PC-3 (cell line): Measurements from ENCODE around the gene MTCH1. TPM values are rescaled to one million over a fixed set of nuclear protein-coding genes. Genes with fewer than 3 reads are reported as not detected.

Experiments
- ATAC-seq: fragments of 200-7000 bp; cut with Tn5 transposase; 2 replicates; pipeline ENCODE4 v1.9.1; 2020; ENCODE audit warnings: mild to moderate bottlenecking, moderate library complexity
- BruUV-seq: library from RNA; stranded (reverse); fragments of 400-500 nt; replicated peaks from 2 replicates; lab custom pipeline; 2021; lab: Mats Ljungman, UMichigan
- CTCF ChIA-PET: fragments of 300-600 bp; sonication (Branson Sonifier 250); formaldehyde crosslinking; loops from one replicate; lab custom pipeline; 2022; ENCODE audit warnings: antibody characterized with exemption; lab: Charles Lee
- POLR2A ChIA-PET: fragments of 300-600 bp; sonication (Branson Sonifier 250); formaldehyde crosslinking; loops from one replicate; lab custom pipeline; 2022; ENCODE audit warnings: antibody characterized with exemption; ENCODE audit not compliant: unreplicated experiment; lab: Charles Lee
- DNase-seq: peaks from one replicate; pipeline ENCODE4 v3.0.0-alpha.2; 2015
- H2AFZ ChIP-seq: fragments of 300-600 bp; sonication (generic); 2 replicates; pipeline ENCODE4 v1.6.0; 2016; ENCODE audit warnings: antibody characterized with exemption, low read length
- H3F3A ChIP-seq: fragments of 300-600 bp; sonication (generic); one replicate; pipeline ENCODE4 v1.6.0; 2017; ENCODE audit warnings: antibody characterized with exemption, low read length, control low read depth, mild to moderate bottlenecking; ENCODE audit not compliant: unreplicated experiment
- H3K27ac ChIP-seq: fragments of 300-600 bp; sonication (generic); 2 replicates; pipeline ENCODE4 v1.5.1; 2016; ENCODE audit warnings: mild to moderate bottlenecking, low read length
- H3K27me3 ChIP-seq: fragments of 300-600 bp; sonication (generic); 2 replicates; pipeline ENCODE4 v1.6.1; 2016; ENCODE audit warnings: low read length, mixed read lengths
- H3K36me3 ChIP-seq: fragments of 300-600 bp; sonication (generic); 2 replicates; pipeline ENCODE4 v1.6.1; 2016; ENCODE audit warnings: low read depth, mixed run types, low read length, mixed read lengths
- H3K4me1 ChIP-seq: fragments of 300-600 bp; sonication (generic); 2 replicates; pipeline ENCODE4 v1.5.1; 2016; ENCODE audit warnings: low read length; ENCODE audit not compliant: insufficient read depth
- H3K4me2 ChIP-seq: fragments of 300-600 bp; sonication (generic); 2 replicates; pipeline ENCODE4 v1.6.0; 2016; ENCODE audit warnings: low read length
- H3K4me3 ChIP-seq: fragments of 300-600 bp; sonication (generic); 2 replicates; pipeline ENCODE4 v1.5.1; 2016; ENCODE audit warnings: mild to moderate bottlenecking, low read length, mixed read lengths
- H3K79me2 ChIP-seq: fragments of 300-600 bp; sonication (generic); 2 replicates; pipeline ENCODE4 v1.6.1; 2017; ENCODE audit warnings: low read length, mixed read lengths
- H3K9ac ChIP-seq: fragments of 300-600 bp; sonication (generic); 2 replicates; pipeline ENCODE4 v1.6.0; 2016; ENCODE audit warnings: mild to moderate bottlenecking, low read length
- H3K9me2 ChIP-seq: fragments of 300-600 bp; sonication (generic); replicated peaks from 2 replicates; pipeline ENCODE4 v1.6.1; 2016; ENCODE audit warnings: mixed run types, low read length, mixed read lengths
- H3K9me3 ChIP-seq: fragments of 300-600 bp; sonication (generic); 2 replicates; pipeline ENCODE4 v1.6.1; 2016; ENCODE audit warnings: low read length, mixed read lengths
- H4K20me1 ChIP-seq: fragments of 300-600 bp; sonication (generic); 2 replicates; pipeline ENCODE4 v1.6.1; 2016; ENCODE audit warnings: low read length, mixed read lengths
- CTCF ChIP-seq: fragments of 300-600 bp; sonication (generic); conservative IDR thresholded peaks from 2 replicates; pipeline ENCODE4 v1.5.1; 2017; ENCODE audit warnings: antibody characterized with exemption, low read depth, mild to moderate bottlenecking, low read length
- EZH2 ChIP-seq: fragments of 300-600 bp; sonication (generic); IDR thresholded peaks from one replicate; pipeline ENCODE4 v1.6.1; 2017; ENCODE audit warnings: antibody characterized with exemption, mild to moderate bottlenecking, low read length; ENCODE audit not compliant: unreplicated experiment
- EZH2phosphoT487 ChIP-seq: fragments of 300-600 bp; sonication (generic); IDR thresholded peaks from 2 replicates; pipeline ENCODE4 v1.6.1; 2018; ENCODE audit warnings: mild to moderate bottlenecking, antibody characterized with exemption, low read length, borderline replicate concordance
- intact Hi-C: fragments of 100-400 bp; cut with micrococcal nuclease; formaldehyde crosslinking; loops from 2 replicates; pipeline ENCODE4 v1.9.0; 2023
- total RNA-seq: library from RNA; depleted of rRNA; stranded (reverse); fragments of >200 nt; gene quantifications from 2 replicates; pipeline ENCODE4 v1.2.3, GENCODE V29; 2014

The MTCH1 gene
- total RNA-seq, 1 experiment from 2014 or later = 253 TPM

GRCh38 chr6:37011656-37012378 is 25.8 kb upstream of the MTCH1 start:
- POLR2A ChIA-PET = interaction anchor here (0.7 kb wide), 1 partner anchor 119 kb away, joined by 25 read pairs; no protein-coding TSS in a partner anchor

DNA sequence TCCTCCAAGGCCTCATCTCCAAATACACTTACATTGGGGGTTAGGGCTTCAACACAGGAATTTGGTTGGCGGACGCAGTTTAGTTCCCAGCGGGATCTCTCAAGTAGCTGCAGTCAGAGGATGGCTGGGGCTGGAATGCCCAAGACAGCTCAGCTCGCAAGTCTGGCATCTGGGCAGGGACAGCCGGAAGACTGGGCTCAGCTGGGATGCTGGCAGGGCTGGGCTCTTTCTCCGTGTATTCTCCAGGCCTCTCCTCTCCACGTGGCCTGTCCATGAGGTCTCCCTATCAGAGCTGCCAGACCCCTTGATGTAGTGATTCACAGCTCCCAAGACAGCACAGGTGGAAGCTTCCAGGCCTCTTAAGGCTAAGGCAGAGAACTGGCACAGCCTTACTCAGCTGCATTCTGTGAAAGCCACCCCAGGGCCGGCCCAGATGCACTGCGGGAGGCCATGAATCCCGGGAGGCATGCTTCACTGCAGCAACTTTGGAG is 24.5 kb upstream of the MTCH1 start:
- ATAC-seq (no peak), DNase-seq (no peak)
- no peaks in the 10 kb centered on the region for H3F3A ChIP-seq
- no peak overlapping the region for H3K9ac ChIP-seq
- H3K4me3 ChIP-seq = no peak overlapping the region
- no peak overlapping the region for H2AFZ ChIP-seq
- no peaks in the 10 kb centered on the region for H3K79me2 ChIP-seq
- no peak overlapping the region for H3K4me2 ChIP-seq
- POLR2A ChIA-PET = no interaction called here
- no peaks in the 10 kb centered on the region for H4K20me1 ChIP-seq
- intact Hi-C loops = no loop called here
- no peaks in the 10 kb centered on the region for H3K9me2 ChIP-seq
- CTCF ChIA-PET = no interaction called here
- no peaks in the 10 kb centered on the region for H3K4me1 ChIP-seq
- BruUV-seq = no TSS peak
- TF ChIP-seq CTCF (no peak), EZH2phosphoT487 (no peak), EZH2 (no peak)
- H3K9me3 ChIP-seq = no peaks in the 10 kb centered on the region
- H3K27ac ChIP-seq = no peak overlapping the region
- no peaks in the 10 kb centered on the region for H3K27me3 ChIP-seq
- no peaks in the 10 kb centered on the region for H3K36me3 ChIP-seq

More at GRCh38 chr6:37011656-37012378, 25.8 kb upstream of the MTCH1 start:
- no peaks in the 10 kb centered on the region for H4K20me1 ChIP-seq
- H3K4me2 ChIP-seq = no peak overlapping the region
- H2AFZ ChIP-seq = no peak overlapping the region
- H3K4me3 ChIP-seq = no peak overlapping the region
- H3K9me2 ChIP-seq = no peaks in the 10 kb centered on the region
- H3K9ac ChIP-seq = no peak overlapping the region
- CTCF ChIA-PET = no interaction called here
- no peaks in the 10 kb centered on the region for H3K36me3 ChIP-seq
- intact Hi-C loops = no loop called here
- ATAC-seq (no peak), DNase-seq (no peak)
- no peak overlapping the region for H3K27ac ChIP-seq
- no peak for TF ChIP-seq CTCF
- TF ChIP-seq EZH2 = no peak
- TF ChIP-seq EZH2phosphoT487 = no peak
- no peaks in the 10 kb centered on the region for H3K79me2 ChIP-seq
- no TSS peak for BruUV-seq
- no peaks in the 10 kb centered on the region for H3K27me3 ChIP-seq
- H3K4me1 ChIP-seq = no peaks in the 10 kb centered on the region
- no peaks in the 10 kb centered on the region for H3F3A ChIP-seq
- H3K9me3 ChIP-seq = no peaks in the 10 kb centered on the region
